D721Med (cell line): ENCODE data around the gene TBC1D3B.

ENCODE experiments used
- DNase-seq: peaks from one replicate; pipeline ENCODE4 v3.0.0; 2011; ENCODE audit warnings: low spot score; ENCODE audit not compliant: insufficient read length
- FAIRE-seq: peaks from 2 replicates; lab custom pipeline; 2011; peaks lifted over from hg19 to GRCh38; lab: Jason Lieb, UNC
- CTCF ChIP-seq: IDR thresholded peaks from 2 replicates; pipeline ENCODE4 v1.5.1; 2012; ENCODE audit warnings: mild to moderate bottlenecking, control low read depth; ENCODE audit not compliant: insufficient read depth; ENCODE audit errors: missing control alignments

Gene TBC1D3B

GRCh38 chr17:36132421-36132831 lies 44.0 kb downstream of the TBC1D3B start:
- FAIRE-seq (no peak), DNase-seq (no peak)
- TF ChIP-seq CTCF: no peak

GRCh38 chr17:36131931-36132330 lies 44.5 kb downstream of the TBC1D3B start:
- FAIRE-seq (no peak), DNase-seq (no peak)
- no peak for TF ChIP-seq CTCF

- TF ChIP-seq CTCF: no peak
- no peak for DNase-seq
- FAIRE-seq: no peak
Measured at GRCh38 chr17:36131421-36131820, 45.0 kb downstream of the TBC1D3B start.

GRCh38 chr17:36130346-36130745 lies 46.1 kb downstream of the TBC1D3B start:
- no peak for TF ChIP-seq CTCF
- DNase-seq (no peak), FAIRE-seq (no peak)

- TF ChIP-seq CTCF: no peak
- FAIRE-seq: no peak
- DNase-seq: no peak
Measured at GRCh38 chr17:36129616-36130015, 46.8 kb downstream of the TBC1D3B start.

- no peak for TF ChIP-seq CTCF
- DNase-seq: no peak
Measured at GRCh38 chr17:36128411-36128978, 47.9 kb downstream of the TBC1D3B start.

GRCh38 chr17:36127911-36128310 lies 48.5 kb downstream of the TBC1D3B start:
- no peak for DNase-seq
- no peak for TF ChIP-seq CTCF
- FAIRE-seq: no peak

More at GRCh38 chr17:36128411-36128978, 47.9 kb downstream of the TBC1D3B start:
- no peak for FAIRE-seq
